NCI-H2196 treated with DMSO at 0.1 percent for 48 hours (cell line): Measurements from ENCODE around the gene TSEN2.
A peak's percentile ranks its signal among the peaks of the same experiment; 100 is the strongest.
"Not testable (repeated sequence)": the region's sequence is repeated elsewhere in the genome, so short reads cannot be mapped to it uniquely, and the experiment has no call there.

Experiments used
- DNase-seq: peaks from one replicate; lab custom pipeline; 2025; ENCODE audit not compliant: unreplicated experiment; lab: John Stamatoyannopoulos, UW

The TSEN2 gene

DNA sequence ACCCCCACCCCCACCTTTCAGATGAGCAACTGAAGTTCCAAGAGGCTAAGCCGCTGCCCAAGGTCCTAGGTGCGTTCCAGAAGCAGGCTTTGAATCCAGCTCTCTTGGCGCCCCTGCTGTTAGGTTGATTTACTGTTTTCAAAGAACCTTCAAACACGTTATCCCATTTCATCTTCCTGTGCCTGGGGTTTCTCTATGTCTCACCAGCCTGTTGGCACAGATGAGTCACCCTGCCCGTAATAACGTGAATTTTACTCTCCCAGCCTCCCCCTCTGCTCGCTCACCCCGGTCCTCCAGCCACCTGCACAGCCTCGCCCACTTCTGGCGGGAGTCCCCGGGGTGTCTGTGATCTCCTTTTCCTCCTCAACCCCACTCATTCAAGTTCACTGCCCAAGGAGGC, 13.0 kb upstream of the TSEN2 start:
- no peak for DNase-seq

DNA sequence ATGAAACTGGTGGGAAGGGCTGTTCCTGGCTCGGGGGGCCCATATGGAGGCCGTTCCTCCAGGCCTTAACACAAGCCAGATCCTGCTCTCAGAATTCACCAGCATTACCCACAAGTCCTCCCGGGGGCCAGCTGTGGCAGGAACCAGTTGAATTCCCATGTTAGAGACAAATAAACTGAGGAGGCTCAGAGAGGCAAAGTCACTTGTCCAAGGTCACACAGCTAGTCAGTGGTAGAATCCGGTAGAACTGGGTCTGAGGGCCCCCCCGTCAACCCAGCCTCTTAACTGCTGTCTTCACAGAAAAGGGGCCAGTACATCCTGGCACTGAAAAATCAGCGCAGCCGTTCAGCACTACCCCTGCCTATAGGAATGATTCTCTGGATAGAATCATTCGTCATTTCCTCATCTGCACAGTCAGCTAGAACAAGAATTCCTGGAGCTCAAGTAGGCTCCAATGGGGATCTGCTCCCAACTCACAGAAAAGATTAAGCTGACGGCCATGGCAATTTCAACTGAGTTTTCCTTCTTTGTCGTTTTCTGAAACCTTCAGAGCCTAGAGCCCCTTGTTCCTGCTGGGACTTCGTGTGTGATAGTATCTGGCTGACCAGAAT, 12.2 kb upstream of the TSEN2 start:
- DNase-seq, result no peak

DNA sequence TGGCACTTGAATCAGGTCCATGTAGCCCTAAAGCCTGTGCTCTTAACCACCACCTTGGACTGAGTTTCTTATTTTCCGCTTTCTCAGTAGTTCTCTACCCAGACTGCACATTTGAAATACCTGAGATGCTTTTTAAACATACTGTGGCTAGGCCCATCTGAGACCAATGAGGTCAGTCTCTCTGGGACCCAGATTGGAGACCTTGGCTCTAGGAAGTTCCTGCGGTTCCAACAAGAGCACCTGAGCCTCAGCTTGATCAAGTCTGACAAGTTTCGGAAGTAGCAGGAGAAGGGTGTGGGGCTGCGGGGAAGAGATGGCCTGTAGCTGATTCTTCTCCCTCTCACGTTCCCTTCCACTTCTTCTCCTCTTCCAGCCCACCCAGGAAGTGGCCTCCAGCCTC, 11.5 kb upstream of the TSEN2 start:
- DNase-seq, result no peak

DNA sequence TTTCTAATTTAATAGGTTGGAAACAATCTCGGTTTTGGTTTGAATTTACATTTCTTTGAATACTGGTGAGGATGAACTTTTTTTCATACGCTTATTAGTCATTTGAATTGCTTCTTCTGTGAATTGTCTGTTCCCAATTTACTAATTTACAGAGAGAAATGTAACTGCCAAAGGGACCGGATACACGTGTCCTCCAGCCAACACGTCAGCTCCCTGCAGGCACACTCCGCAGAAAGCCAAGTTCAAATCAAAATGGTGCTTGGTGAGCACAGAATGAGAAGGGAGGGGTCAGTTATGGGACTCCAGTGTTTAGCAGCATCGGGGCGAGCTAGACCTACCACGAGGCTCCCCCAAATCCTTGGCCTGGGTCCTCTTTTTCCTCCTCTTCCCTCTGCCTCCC, 10.8 kb upstream of the TSEN2 start:
- DNase-seq, result no peak

DNA sequence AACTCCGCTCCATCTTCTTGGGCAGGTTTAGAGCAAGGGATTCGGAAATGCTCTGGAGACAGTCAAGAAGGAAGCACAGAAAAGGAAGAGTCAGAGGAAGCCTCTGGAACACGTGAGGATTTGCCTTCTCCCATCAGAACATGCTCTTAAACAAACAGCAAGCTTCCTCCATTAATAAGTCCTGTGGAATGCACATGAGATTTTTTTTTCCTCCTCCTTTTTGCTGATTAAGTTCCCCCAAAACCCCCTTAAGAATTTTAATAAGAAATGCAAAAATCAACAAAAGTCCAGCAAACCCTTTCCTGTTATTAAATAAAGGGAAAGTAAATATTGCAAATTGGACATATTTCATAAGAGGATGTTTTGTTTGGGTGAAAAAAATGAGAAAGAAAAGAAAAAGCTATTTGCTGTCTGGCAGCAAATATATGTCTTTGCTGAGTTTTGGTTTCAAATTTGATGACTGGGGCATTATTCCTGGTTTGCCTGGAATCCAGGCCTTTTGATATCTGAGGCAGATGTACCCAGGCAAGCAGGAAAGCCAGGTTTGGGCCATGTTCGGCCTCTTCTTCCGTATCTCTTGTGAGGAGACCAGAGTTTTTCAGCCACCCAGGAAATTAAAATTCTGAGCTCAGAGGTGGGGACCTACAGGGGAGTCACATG, 7.9 kb upstream of the TSEN2 start:
- DNase-seq, result no peak

DNA sequence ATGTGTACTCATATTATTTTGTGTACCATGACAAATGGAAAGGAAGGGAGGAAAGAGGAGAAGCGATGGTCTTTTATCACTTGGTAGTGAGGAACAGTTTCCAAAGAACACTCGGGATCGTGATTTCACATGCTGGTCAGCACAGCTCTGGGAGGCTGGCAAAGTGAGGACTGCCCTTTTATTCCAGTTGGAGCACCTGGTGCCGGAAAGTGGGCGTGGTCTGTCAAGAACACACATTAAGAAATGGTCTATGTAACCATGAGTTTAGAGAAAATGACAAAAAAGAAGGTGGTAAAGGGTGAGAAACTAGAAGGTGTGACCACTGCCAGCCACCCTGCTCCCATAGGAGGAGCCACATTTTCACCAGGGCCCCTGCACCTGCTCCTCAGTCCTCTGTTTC, 7.0 kb upstream of the TSEN2 start:
- DNase-seq, result no peak

DNA sequence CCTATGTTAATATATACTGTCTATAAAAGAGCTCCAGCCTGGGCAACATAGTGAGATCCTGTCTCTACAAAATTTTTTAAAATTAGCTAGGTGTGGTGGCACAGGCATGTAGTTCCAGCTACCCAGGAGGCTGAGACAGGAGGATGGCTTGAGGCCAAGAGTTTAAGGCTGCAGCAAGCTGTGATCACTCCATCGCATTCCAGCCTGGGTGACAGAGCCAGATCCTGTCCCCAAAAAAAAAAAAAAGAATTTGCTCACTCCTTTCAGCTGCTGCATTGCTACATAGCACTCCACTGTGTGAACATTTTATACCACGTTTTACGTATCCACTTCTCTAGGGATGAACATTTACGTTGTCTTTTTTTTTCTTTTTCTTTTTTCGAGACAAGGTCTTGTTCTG, 6.0 kb upstream of the TSEN2 start:
- no peak for DNase-seq

DNA sequence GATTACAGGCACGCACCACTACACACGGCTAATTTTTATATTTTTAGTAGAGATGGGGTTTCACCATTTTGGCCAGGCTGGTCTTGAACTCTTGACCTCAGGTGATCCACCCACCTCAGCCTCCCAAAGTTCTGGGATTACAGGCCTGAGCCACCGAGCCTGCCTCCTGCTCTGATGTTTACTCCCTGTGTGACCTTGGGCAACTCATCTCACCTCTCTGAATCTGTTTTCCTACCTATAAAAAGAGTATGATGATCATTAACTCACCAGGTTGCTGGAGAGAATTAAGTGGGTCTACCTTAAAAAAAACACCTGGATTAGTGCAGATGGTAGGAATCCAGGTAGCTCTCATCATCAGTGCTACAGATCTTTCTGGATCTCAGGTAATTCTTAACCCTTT, 5.1 kb upstream of the TSEN2 start:
- DNase-seq, result not testable (repeated sequence)

DNA sequence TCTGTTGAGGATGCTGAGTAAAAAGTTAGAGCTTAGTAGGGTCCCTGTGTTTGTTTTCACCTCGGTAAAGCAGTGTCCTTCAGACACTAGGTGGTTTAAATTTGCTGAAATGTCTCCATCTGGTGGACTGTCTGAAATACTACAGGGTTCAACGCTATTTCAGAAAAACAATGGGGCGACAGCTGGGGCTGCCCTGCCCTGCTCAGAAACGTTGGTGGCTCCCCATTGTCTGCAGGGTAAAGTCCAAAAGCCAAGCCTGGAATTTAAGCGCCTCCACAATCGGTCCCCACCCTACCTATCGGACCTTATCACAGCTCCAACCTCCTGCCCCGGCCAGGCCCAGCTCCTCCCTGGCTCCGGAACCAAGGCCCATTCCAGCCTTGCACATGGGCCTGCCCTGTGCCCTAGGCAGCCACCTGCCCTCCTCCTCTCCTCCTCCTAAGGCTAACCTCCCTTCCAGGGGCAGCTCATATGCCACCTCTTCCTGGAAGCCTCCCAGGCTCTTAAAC, 4.3 kb upstream of the TSEN2 start:
- DNase-seq, result peak; percentile 1

DNA sequence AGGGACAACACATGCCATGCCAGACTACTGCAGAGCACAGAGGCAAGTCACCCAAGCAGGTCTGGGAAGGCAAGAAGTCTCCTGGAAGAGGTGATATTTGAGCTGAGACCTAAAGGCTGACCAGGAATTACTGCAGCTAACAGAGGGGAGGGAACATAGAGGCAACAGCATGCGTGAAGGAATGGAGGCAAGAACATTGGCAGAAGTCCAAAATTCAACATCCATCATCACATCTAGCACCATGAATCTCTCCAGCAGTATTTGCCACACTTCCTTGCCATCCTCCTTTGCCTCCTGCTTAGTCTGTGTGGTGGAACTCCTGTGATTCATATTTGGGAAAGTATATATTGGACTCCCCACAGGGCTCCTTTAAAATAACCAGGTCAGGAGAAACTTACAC, 870 bp upstream of the TSEN2 start:
- no peak for DNase-seq

DNA sequence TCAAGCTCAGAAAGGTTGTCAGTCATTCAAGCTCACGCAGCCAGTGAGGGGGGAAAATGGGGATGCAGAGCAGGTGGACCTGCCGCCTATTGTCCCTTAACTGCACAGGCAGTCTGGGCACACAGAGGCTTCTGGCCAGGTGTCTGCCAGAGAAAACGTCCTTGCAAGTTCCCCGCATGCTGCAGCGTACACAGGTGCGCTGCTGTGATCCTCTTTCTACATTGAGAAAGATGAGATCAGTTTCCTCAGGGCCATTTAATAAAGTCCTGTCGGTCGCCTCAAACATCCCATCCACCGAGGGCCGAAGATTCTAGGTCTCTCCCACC, 445 bp upstream of the TSEN2 start:
- no peak for DNase-seq

DNA sequence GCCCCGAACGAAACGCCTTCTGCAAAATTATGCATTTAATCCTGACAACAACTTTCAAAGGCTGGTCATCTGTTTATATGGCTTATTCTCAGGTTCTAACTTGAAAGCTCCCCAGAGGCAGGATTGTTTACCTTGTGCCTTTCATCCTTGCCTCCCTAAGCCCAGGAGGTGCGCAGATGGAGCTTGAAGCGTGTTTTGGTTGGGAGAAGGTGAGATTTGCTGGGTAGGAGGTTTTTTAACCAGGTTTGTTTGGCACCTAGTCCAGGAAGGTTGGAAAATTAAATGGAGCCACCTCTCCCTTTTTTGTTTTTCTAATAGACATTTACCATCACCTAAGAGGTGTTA, 675 bp downstream of the TSEN2 start:
- DNase-seq, result no peak

DNA sequence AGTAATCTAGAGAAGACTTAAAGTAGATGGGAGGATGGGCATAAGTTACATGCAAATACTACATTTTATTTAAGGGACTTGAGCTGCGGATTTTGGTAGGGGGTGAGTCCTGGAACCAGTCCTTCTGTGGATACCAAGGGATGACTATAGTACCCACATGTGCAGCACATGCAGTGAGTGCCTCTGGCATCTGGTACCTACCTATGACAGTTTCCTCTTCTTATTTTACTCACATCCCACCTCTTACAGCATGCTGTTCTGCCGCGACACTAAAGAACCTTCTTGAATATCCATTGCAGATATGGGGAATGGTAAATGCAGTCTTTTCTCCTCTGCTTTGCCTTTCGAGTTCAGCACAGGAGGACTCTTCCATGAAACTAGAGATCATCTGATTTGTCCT, 1.7 kb downstream of the TSEN2 start:
- no peak for DNase-seq

DNA sequence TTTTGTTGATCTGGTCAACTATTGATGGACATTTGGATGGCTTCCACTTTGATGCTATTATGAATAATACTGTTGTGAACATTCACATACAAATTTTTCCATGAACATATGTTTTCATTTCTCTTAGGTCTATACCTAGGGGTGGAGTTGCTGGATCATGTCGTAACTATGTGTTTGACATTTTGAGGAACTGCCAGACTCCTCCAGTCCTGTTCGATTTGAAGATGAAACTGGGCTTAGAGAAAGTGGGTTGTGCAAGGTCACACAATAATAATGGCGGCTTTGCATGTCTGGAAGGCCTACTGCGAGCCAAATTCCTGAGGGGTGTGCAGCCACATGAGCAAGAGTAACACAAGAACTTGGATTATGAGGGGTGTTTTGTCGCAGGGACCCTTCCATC, 2.6 kb downstream of the TSEN2 start:
- no peak for DNase-seq

DNA sequence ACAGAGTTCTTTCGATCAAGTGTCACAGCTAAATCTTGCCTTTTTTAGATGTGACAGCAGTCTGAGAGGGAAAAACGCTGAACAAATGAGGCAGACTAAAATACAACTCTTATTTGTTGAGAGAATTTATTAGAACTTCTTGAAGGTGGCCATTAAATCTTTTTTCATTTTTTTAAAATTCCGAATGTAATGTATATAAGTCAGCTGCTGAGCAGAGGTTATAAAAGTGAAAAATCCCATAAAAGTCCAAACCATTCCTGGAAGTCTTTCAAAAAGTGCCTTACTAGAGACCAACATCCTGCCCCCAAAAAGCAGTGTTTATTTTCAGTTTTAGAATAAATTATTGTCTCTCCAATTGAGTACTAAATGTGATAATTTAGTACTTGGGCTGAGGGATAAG, 3.1 kb downstream of the TSEN2 start:
- DNase-seq, result no peak

DNA sequence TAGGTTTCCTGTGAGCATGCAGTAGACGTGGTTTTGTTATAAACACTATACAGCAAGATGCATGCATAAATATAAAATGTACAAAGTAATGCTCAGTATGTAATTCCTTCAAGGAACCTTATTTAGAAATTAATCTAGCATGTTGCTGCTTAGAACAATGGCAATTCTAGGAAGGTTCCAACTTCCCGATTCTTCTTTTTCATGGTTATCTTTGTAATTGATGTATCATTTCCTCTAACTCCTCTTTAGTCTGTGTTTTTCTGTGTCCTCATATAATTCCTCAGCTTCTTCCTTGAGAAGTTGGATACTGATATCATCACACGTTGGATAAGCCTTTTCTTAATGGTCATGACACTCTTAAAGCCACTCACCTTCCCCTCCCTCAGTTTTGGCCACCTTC, 3.5 kb downstream of the TSEN2 start:
- DNase-seq, result no peak

DNA sequence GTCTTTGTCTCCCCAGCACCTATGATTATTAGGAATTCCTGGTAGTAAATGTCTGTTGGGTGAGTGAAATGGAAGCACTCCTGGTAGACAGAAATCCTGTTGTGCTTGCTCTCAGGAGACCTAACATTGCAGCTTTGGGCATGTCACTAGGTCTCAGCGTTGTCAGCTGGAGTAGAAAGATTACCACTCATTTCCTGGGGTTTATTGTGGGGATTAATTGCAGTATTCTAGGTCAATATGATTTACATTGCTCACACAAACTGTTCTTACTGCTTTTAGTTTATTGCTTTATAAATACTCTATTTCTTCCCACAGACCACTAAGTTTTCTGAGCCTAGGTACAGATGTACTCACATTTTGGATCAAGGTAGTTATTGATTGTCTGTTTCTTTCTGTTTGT, 5.1 kb downstream of the TSEN2 start:
- no peak for DNase-seq

DNA sequence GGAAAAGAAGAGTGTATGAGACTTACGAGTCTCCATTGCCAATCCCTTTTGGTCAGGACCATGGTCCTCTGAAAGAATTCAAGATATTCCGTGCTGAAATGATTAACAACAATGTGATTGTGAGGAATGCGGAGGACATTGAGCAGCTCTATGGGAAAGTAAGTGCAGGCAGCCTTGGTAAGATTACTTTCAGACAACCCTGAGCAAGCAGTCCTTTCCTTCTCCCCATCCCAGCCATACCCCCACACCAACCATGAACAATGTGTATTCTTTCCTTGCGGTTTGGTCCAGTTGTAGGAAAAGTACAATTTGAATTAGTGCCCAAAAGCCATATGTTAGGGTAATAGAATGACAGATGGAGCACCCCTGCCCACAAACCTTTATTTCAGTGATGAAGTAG, 5.6 kb downstream of the TSEN2 start:
- no peak for DNase-seq

DNA sequence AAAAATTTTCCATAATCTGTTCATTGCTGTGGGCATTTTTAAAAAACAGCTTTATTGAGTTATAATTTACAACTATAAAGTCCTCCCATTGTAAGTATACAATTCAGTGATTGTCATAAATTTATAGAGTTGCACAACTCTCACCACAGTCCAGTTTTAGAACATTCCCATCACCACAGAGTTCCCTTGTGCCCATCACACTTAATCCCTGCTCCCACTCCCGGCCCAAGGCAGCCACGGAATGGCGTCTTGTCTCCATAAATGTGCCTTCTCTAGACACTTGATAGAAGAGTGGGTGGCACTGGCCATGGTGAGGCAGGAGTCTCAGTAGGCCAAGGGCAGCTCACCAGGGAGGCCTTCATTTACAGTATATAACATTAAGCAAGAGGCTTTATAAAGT, 6.3 kb downstream of the TSEN2 start:
- DNase-seq, result no peak

DNA sequence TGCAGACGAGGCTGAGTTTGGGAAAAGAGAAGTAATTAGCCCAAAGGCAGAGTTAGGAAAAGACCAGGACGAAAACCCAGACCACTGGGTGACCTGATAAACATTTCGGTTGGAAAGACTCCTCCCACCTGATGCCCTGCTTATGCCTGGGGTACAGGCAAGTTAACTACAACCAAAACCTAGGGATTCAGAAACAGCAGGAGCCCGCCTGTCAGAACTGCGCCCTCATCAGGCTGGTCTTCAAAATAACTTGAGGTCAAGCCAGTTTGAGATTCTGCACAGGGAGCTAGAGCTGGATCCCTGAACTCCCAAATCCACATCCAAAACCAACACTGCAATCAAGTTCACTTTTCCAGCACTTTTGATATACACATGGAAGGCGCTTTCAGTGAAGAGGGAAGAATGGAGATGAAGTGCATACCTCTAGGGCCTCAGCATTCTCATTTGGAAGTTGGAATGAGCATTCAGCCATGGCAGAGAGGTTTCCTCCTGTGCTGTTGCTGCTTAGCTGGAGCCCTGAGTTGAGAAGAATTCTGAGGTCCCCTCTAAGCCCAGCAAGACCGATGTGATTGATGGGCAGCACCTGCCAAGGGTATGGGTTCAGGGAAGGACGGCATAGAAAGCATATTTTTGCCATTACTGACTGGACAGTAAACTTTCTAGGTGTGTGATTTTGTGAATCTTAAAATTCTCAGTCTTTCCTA, 11.6 kb downstream of the TSEN2 start:
- DNase-seq, result no peak

DNA sequence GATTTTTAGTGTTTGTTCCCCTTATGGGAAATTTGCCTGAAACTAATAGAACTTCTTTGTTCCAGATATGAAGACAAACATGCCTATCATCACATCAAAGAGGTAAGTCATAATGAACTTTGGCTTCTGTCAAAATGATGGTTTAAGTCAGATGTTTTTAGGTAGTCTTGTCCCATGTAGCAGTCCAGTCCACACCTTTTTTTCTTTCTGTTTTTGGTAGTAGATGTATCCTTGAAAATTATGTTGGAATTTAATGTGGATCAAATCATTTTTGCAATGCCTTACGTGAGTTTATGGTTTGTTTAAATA, 12.1 kb downstream of the TSEN2 start:
- DNase-seq, result no peak

DNA sequence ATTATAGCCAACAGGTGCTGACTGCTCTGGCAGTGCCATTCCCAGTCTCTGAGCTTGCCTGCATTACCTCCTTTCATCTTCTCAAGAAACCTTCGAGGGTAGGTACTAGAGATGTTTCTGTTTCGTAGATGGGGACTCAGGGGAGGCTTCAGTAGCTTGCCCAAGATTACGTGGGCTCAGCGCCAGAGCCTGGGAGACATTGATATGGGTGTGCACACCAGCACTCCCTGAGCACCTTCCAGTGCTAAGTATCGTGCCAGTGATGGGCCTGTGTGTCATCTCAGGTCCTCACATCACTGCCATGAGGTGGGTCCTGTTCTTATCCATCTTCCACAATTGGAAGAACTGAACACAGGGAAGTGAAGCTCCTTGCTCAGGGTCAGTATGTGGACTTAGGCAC, 15.2 kb downstream of the TSEN2 start:
- no peak for DNase-seq
